ENCODE measurements around the gene SLC7A14.

GRCh38 chr3:170485696-170486095 lies 100.2 kb downstream of the SLC7A14 start:
- TF ChIP-seq ZFP3 (CRISPR knock-in tag; IDR thresholded peaks at IDR 0.05), result no peak
- no peak for TF ChIP-seq ZNF8 (CRISPR knock-in tag; IDR thresholded peaks at IDR 0.05)

All from SK-N-SH treated with all-trans-retinoic acid at 6 μM for 48 hours (cell line).